Right cardiac atrium (tissue), 5 donors: Measurements from ENCODE around the gene LMTK2. TPM values are rescaled to one million over a fixed set of nuclear protein-coding genes. Genes with fewer than 3 reads are reported as not detected.
A peak's percentile ranks its signal among the peaks of the same experiment; 100 is the strongest.

Source experiments
- ATAC-seq, 2 donors: fragments of 200-7000 bp; cut with Tn5 transposase; one replicate each; pipeline versions ENCODE4 v1.8.0 to v1.9.1; 2020; ENCODE audit warnings: moderate library complexity in 2 of 2, mild to moderate bottlenecking in 1 of 2
- DNase-seq, 3 donors: peaks; one replicate each; pipeline ENCODE4 v3.0.0-alpha.2; 2020
- H3K27ac ChIP-seq: one replicate; pipeline ENCODE4 v1.5.1; 2013; ENCODE audit warnings: mild to moderate bottlenecking, low read length, control low read depth, moderate library complexity
- H3K27me3 ChIP-seq: one replicate; pipeline ENCODE4 v1.6.1; 2013; ENCODE audit not compliant: control insufficient read depth, insufficient read depth
- H3K4me1 ChIP-seq: one replicate; pipeline ENCODE4 v1.6.1; 2013; ENCODE audit warnings: low read length; ENCODE audit not compliant: control insufficient read depth, insufficient read depth
- H3K4me3 ChIP-seq: one replicate; pipeline ENCODE4 v1.5.1; 2013; ENCODE audit warnings: low read length, control low read depth
- H3K9me3 ChIP-seq: one replicate; pipeline ENCODE4 v1.6.1; 2013; ENCODE audit warnings: low read length; ENCODE audit not compliant: control insufficient read depth
- WGBS: extraction: QIAGEN DNeasy Blood & Tissue Kit; methylation state at CpG from one replicate; pipeline ENCODE4 v1.1.7; 2013; 5-methylcytosine and 5-hydroxymethylcytosine counted together
- intact Hi-C, 4 donors: fragments of 100-400 bp; cut with DNase I; formaldehyde crosslinking; loops; one replicate each; pipeline versions ENCODE4 v1.11.0 to v1.14.0; 2022 to 2023
- polyA plus RNA-seq: library from polyadenylated mRNA; stranded (reverse); fragments of 200-250 nt; gene quantifications from one replicate; pipeline ENCODE4 v1.2.3, GENCODE V29; 2013
- total RNA-seq, 4 donors: library from RNA; stranded (reverse); fragmentation: NEBNext Ultra II Directional; extraction: Animal tissue kit (Norgen Biotek cat#: 25700); gene quantifications; one replicate each; pipeline ENCODE4 v1.2.1, GENCODE V29; 2021
- donor health status: healthy with polysubstance abuse.
- donor health status: DM: no; HTN: yes; CAD: no.
- donor health status: DM: no; HTN: no; CAD: no.
- donor health status: DM: no; HTN: yes; CAD: no; lungs with severe emphysema.
- donor health status: DM: yes; HTN: yes; CAD: no.

LMTK2 gene
- total and polyA plus RNA-seq, 5 donors = 13.1 to 38.5 (median 36.8) TPM

DNA sequence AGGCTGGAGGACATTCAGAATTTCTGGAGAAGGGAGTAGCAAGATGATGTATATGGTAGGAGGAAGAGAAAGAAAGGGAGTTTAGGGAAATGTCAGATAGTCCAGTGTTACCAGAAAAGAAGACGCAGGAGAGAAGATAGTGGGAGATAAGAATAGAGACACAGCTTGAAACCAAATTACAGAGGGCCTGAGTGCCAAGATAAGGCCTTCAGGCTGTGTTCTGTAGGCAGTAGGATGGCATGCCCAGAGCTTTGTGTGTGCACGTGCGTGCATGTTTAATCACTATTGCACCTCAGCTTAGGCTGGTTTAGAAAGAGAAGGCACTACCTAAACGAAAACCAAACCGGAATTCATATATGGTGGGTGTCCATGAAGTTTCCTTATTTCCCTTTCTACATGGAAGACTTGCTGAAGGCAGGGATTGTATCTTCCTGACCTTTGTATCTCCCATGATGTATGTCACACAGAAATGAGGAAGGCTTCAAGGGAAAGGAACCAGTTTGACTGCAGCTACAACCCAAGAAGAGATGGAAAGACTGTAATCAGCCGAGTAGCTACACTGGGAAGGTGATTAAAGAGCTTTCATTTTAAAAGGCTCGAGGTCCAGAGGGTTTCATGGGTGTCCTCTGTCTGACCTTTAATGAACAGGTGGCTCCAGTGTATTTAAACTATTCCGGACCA lies 68.7 kb downstream of the LMTK2 start:
- no peak for DNase-seq
- intact Hi-C loops = no loop called here
- 72% methylated on average over 8 of the region's 8 CpGs for WGBS
- Histone ChIP-seq H3K4me3 (no peak overlapping the region), H3K4me1 (peaks cover 7% of the 10 kb centered on the region), H3K27me3 (no peaks in the 10 kb centered on the region), H3K27ac (peak overlapping the region; percentile 1), H3K9me3 (no peaks in the 10 kb centered on the region)
- no peak for ATAC-seq

- no peaks in the 10 kb centered on the region for H3K9me3 ChIP-seq
- no peaks in the 10 kb centered on the region for H3K27me3 ChIP-seq
- H3K4me1 ChIP-seq = peaks cover 7% of the 10 kb centered on the region
- intact Hi-C loops = no loop called here
- ATAC-seq (peak; percentile 18 to 47), DNase-seq (no peak)
- no peak overlapping the region for H3K4me3 ChIP-seq
- 78% methylated on average over 6 of the region's 6 CpGs for WGBS
- peak overlapping the region; percentile 56 for H3K27ac ChIP-seq
These were observed 70.9 kb downstream of the LMTK2 start for GRCh38 chr7:98177553-98177952.

GRCh38 chr7:98178321-98178720 lies 71.7 kb downstream of the LMTK2 start:
- Histone ChIP-seq H3K4me3 (no peak overlapping the region), H3K9me3 (no peaks in the 10 kb centered on the region), H3K4me1 (peaks cover 7% of the 10 kb centered on the region), H3K27me3 (no peaks in the 10 kb centered on the region), H3K27ac (peak overlapping the region; percentile 58)
- intact Hi-C loops = no loop called here
- 68% methylated on average over 16 of the region's 16 CpGs for WGBS
- ATAC-seq (peak; percentile 86 to 89), DNase-seq (peak; percentile 38 to 89 (median 86))

DNA sequence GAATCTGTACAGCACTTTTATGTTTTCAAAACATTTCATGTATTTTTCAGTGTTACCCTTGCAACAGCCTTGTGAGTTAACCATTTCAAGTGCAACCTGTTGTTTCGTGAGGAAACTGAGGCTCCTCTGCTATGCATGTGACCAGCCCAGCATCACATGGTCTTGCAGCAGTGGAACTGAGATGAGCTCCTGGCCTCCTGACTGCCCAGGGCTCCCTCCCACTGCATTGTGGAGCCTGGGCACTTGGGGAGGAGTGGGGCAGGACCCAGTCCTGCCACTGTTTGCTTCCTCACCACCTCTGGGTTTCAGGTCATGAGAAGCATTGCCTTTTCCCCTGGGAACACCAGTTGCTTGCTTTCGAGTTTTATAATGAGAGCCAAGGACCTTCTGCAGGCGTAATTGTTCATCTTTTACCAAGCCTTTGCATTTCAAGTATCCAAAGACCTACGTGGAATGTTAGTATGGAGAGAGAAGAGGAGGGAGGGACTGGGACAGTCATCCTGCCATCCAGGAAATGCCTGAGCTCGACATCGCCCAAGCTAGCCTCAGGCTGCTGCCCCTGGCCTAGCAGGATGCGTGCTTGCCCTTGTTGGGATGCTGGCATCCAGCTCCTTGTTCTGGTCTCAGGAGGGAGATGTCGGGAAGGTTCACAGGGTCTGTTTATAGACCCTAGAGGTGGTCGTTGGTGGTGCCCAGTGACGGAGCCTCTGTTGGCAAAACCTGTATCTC lies 72.3 kb downstream of the LMTK2 start:
- Histone ChIP-seq H3K4me3 (no peak overlapping the region), H3K27ac (peak overlapping the region; percentile 15), H3K9me3 (no peaks in the 10 kb centered on the region), H3K4me1 (peaks cover 7% of the 10 kb centered on the region), H3K27me3 (no peaks in the 10 kb centered on the region)
- no peak for DNase-seq
- intact Hi-C loops = no loop called here
- 82% methylated on average over 10 of the region's 10 CpGs for WGBS
- peak in 1 of 2 donors; percentile 32 for ATAC-seq

GRCh38 chr7:98180751-98181150 lies 74.1 kb downstream of the LMTK2 start:
- intact Hi-C loops = no loop called here
- H3K9me3 ChIP-seq = no peaks in the 10 kb centered on the region
- DNase-seq (no peak), ATAC-seq (no peak)
- H3K4me3 ChIP-seq = no peak overlapping the region
- no peaks in the 10 kb centered on the region for H3K27me3 ChIP-seq
- H3K27ac ChIP-seq = no peak overlapping the region
- 68% methylated on average over 8 of the region's 8 CpGs for WGBS
- peaks cover 7% of the 10 kb centered on the region for H3K4me1 ChIP-seq

- no peak for ATAC-seq
These were observed 78.4 kb downstream of the LMTK2 start for GRCh38 chr7:98185101-98185500.

GRCh38 chr7:98186452-98187137 lies 79.9 kb downstream of the LMTK2 start:
- peak; percentile 52 to 56 for ATAC-seq
- no peaks in the 10 kb centered on the region for H3K9me3 ChIP-seq
- WGBS = 58% methylated on average over 9 of the region's 9 CpGs
- H3K4me1 ChIP-seq = no peaks in the 10 kb centered on the region
- no peaks in the 10 kb centered on the region for H3K27me3 ChIP-seq
- no peak overlapping the region for H3K4me3 ChIP-seq
- intact Hi-C loops = no loop called here
- DNase-seq = no peak
- no peak overlapping the region for H3K27ac ChIP-seq

More at GRCh38 chr7:98185101-98185500, 78.4 kb downstream of the LMTK2 start:
- intact Hi-C loops = no loop called here
- Histone ChIP-seq H3K4me3 (no peak overlapping the region), H3K27ac (no peak overlapping the region), H3K27me3 (no peaks in the 10 kb centered on the region), H3K4me1 (no peaks in the 10 kb centered on the region), H3K9me3 (no peaks in the 10 kb centered on the region)
- WGBS = 93% methylated on average over 7 of the region's 7 CpGs
- DNase-seq = no peak

DNA sequence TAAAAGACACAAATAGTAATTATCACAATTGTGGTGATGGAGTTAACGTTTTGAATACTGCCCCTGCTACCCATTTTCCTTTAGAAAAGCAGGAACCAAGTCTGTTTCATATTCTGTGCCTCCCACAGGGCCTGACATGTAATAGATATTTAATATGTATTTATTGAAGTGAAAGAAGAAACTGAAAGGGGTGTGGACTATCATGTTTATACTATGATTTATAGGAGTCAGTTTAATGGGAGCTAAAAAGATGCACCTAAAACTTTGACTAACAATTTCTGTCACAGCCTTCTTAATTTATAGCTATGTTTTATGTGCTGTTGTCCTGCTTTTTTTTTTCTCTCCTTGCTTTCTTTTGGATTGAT lies 80.5 kb downstream of the LMTK2 start:
- DNase-seq (no peak), ATAC-seq (no peak)

DNA sequence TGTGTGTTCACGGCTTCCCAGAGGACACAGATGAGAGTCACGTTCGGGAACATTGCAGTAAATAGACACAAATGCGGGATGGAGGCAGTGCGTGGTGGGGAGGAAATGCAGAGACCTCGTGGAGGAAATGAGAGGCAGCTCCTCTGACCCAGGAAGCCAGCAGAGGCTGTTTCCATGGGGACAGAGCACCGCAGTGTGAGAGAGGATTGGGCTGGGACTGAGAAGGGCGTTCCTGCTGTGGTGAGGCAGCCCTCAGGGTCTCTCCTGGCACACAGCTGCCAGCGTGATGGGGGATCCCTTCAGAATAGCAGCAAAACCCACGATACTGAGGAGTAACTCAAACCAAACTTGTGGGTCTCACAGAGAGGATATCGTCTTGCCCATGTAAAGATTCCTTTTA lies 82.9 kb downstream of the LMTK2 start:
- Histone ChIP-seq H3K9me3 (no peaks in the 10 kb centered on the region), H3K4me3 (no peak overlapping the region), H3K27ac (no peak overlapping the region), H3K4me1 (no peaks in the 10 kb centered on the region), H3K27me3 (no peaks in the 10 kb centered on the region)
- DNase-seq (no peak), ATAC-seq (no peak)
- WGBS = 93% methylated on average over 11 of the region's 11 CpGs
- intact Hi-C loops = no loop called here

More for the DNA sequence above, 80.5 kb downstream of the LMTK2 start:
- no peak overlapping the region for H3K27ac ChIP-seq
- H3K4me1 ChIP-seq = no peaks in the 10 kb centered on the region
- intact Hi-C loops = no loop called here
- no peaks in the 10 kb centered on the region for H3K9me3 ChIP-seq
- H3K27me3 ChIP-seq = no peaks in the 10 kb centered on the region
- no peak overlapping the region for H3K4me3 ChIP-seq
- WGBS = 33% methylated on average over 1 of the region's 1 CpG

DNA sequence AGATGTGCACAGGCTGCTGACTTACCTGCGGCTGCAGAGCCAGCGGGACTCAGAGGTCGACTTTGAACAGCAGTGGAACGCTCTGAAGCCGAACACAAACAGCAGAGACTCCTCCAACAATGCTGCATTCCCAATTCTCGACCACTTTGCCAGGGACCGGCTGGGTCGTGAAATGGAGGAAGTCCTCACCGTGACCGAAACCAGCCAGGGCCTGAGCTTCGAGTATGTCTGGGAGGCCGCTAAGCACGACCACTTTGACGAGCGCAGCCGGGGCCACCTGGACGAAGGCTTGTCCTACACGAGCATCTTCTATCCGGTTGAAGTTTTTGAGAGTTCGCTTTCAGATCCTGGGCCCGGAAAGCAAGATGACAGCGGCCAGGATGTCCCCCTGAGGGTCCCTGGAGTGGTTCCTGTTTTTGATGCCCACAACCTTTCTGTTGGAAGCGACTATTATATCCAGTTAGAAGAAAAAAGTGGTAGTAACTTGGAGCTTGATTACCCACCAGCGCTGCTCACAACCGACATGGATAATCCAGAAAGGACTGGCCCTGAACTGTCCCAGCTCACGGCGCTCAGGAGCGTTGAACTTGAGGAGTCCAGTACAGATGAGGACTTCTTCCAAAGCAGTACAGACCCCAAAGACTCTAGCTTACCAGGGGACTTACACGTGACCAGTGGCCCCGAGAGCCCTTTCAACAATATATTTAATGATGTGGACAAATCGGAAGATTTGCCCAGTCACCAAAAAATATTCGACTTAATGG lies 85.2 kb downstream of the LMTK2 start:
- no peaks in the 10 kb centered on the region for H3K4me1 ChIP-seq
- 95% methylated on average over 32 of the region's 32 CpGs for WGBS
- no peak overlapping the region for H3K4me3 ChIP-seq
- ATAC-seq (no peak), DNase-seq (no peak)
- intact Hi-C loops = no loop called here
- H3K9me3 ChIP-seq = no peaks in the 10 kb centered on the region
- no peak overlapping the region for H3K27ac ChIP-seq
- no peaks in the 10 kb centered on the region for H3K27me3 ChIP-seq
